Prostate gland (tissue), 2 donors: ENCODE results near the gene NFIX.

Source experiments
- POLR2A ChIP-seq: fragments of 450-650 bp; IDR thresholded peaks from one replicate; pipeline ENCODE4 v1.6.1; 2016; ENCODE audit warnings: antibody characterized with exemption, mild to moderate bottlenecking
- POLR2AphosphoS5 ChIP-seq: sonication (generic); formaldehyde crosslinking; IDR thresholded peaks from one replicate; pipeline ENCODE4 v1.6.1; 2017; ENCODE audit warnings: antibody characterized with exemption
- TF ChIP-seq, protein P1 (sequence below), 4 experiments: fragments of 200-600 bp in 2 of 4; fragments of 450-650 bp in 2 of 4; sonication (generic) in 2 of 4; IDR thresholded peaks; 1 replicate in 3 of 4; 2 replicates in 1 of 4; pipeline ENCODE4 v1.5.1; 2016 to 2019; ENCODE audit warnings: antibody characterized with exemption in 4 of 4, mild to moderate bottlenecking in 2 of 4, moderate library complexity in 2 of 4

DNA sequence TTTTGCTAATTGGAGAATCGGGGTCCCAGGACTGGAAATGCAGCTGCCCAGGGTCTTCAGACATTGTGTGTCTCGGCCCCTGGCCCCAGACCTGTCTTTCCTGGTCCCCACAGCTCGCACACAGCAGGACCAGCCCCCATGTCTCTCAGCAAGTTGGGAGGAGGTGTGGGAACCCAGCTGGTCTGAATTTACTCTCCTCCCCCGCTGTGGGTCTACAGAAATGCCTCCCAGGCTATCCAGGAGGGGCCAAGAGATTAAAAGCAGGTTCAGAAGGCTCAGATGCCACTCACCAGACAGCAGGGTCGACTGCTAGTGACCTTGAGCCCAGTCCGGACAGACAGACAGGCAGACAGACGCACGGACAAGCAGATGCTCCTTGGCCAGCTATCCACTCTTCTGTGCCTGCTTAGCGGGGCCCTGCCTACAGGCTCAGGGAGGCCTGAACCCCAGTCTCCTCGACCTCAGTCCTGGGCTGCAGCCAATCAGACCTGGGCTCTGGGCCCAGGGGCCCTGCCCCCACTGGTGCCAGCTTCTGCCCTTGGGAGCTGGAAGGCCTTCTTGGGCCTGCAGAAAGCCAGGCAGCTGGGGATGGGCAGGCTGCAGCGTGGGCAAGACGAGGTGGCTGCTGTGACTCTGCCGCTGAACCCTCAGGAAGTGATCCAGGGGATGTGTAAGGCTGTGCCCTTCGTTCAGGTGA lies 25.8 kb upstream of the NFIX start, which contains the start of gene DAND5:
- TF ChIP-seq POLR2A: no peak
- TF ChIP-seq, protein P1, sequence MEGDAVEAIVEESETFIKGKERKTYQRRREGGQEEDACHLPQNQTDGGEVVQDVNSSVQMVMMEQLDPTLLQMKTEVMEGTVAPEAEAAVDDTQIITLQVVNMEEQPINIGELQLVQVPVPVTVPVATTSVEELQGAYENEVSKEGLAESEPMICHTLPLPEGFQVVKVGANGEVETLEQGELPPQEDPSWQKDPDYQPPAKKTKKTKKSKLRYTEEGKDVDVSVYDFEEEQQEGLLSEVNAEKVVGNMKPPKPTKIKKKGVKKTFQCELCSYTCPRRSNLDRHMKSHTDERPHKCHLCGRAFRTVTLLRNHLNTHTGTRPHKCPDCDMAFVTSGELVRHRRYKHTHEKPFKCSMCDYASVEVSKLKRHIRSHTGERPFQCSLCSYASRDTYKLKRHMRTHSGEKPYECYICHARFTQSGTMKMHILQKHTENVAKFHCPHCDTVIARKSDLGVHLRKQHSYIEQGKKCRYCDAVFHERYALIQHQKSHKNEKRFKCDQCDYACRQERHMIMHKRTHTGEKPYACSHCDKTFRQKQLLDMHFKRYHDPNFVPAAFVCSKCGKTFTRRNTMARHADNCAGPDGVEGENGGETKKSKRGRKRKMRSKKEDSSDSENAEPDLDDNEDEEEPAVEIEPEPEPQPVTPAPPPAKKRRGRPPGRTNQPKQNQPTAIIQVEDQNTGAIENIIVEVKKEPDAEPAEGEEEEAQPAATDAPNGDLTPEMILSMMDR (IDR thresholded peaks at IDR 0.05): no peak
- no peak for TF ChIP-seq POLR2AphosphoS5
